IMR-90 (cell line): ENCODE measurements around the gene CAPN5.

Experiments used
- CEBPB ChIP-seq: IDR thresholded peaks from 2 replicates; pipeline ENCODE4 v1.6.1; 2012; ENCODE audit warnings: low read depth, low read length, improper control_type of control experiment
- CHD1 ChIP-seq: IDR thresholded peaks from 2 replicates; pipeline ENCODE4 v1.6.1; 2012; ENCODE audit warnings: low read depth, low read length, improper control_type of control experiment
- CTCF ChIP-seq: conservative IDR thresholded peaks from 2 replicates; pipeline ENCODE4 v1.5.1; 2012; ENCODE audit warnings: mild to moderate bottlenecking, low read depth, low read length, improper control_type of control experiment
- FOS ChIP-seq: fragments of 150-350 bp; IDR thresholded peaks from 2 replicates; pipeline ENCODE4 v1.6.1; 2016; ENCODE audit warnings: low read depth, low read length
- MXI1 ChIP-seq: IDR thresholded peaks from 2 replicates; pipeline ENCODE4 v1.6.1; 2012; ENCODE audit warnings: low read depth, mild to moderate bottlenecking, low read length, moderate library complexity, borderline replicate concordance
- NFE2L2 ChIP-seq: fragments of 150-350 bp; IDR thresholded peaks from 2 replicates; pipeline ENCODE4 v1.6.1; 2016; ENCODE audit warnings: low read depth, mild to moderate bottlenecking, low read length
- POLR2A ChIP-seq: IDR thresholded peaks from 2 replicates; pipeline ENCODE4 v1.6.1; 2012; ENCODE audit warnings: mild to moderate bottlenecking, low read depth, low read length
- RAD21 ChIP-seq: IDR thresholded peaks from 2 replicates; pipeline ENCODE4 v1.6.1; 2012; ENCODE audit warnings: low read length, improper control_type of control experiment
- RCOR1 ChIP-seq: IDR thresholded peaks from 2 replicates; pipeline ENCODE4 v1.6.1; 2012; ENCODE audit warnings: mild to moderate bottlenecking, low read length, improper control_type of control experiment; ENCODE audit not compliant: insufficient replicate concordance

GRCh38 chr11:77093987-77094840 lies 27.4 kb downstream of the CAPN5 start:
- TF ChIP-seq CTCF (no peak), FOS (no peak), MXI1 (no peak), POLR2A (no peak), RAD21 (no peak), NFE2L2 (no peak), CHD1 (no peak), CEBPB (no peak), RCOR1 (no peak)
